Sigmoid colon (tissue), 3 donors: ENCODE measurements around the gene TMEM184C.

ENCODE experiments used
- CTCF ChIP-seq, 4 experiments: fragments of 450-650 bp in 3 of 4; fragments of 200-600 bp in 1 of 4; IDR thresholded peaks; one replicate each; pipeline ENCODE4 v1.5.1; 2016 to 2019; ENCODE audit warnings: antibody characterized with exemption in 4 of 4, mild to moderate bottlenecking in 3 of 4, moderate library complexity in 2 of 4
- POLR2A ChIP-seq, 2 donors: fragments of 450-650 bp; IDR thresholded peaks; one replicate each; pipeline ENCODE4 v1.6.1; 2016; ENCODE audit warnings: antibody characterized with exemption in 2 of 2, mild to moderate bottlenecking in 2 of 2, moderate library complexity in 2 of 2

GRCh38 chr4:147638942-147639341, 21.7 kb downstream of the TMEM184C start:
- no peak for TF ChIP-seq CTCF (IDR thresholded peaks at IDR 0.05)
- no peak for TF ChIP-seq POLR2A (IDR thresholded peaks at IDR 0.05)
